DOHH2 (cell line): ENCODE data around the gene TUBA1A.

Experiments
- EZH2phosphoT487 ChIP-seq: fragments of 200-600 bp; sonication (generic); IDR thresholded peaks from 2 replicates; pipeline ENCODE4 v1.6.1; 2017; ENCODE audit warnings: borderline replicate concordance, mild to moderate bottlenecking, antibody characterized with exemption, low read length, moderate library complexity, mixed read lengths
- TF ChIP-seq, protein P1 (sequence below): fragments of 200-600 bp; sonication (generic); IDR thresholded peaks from one replicate; pipeline ENCODE4 v1.5.1; 2014; ENCODE audit warnings: antibody characterized with exemption, mild to moderate bottlenecking, low read depth, low read length; ENCODE audit not compliant: poor library complexity, severe bottlenecking

DNA sequence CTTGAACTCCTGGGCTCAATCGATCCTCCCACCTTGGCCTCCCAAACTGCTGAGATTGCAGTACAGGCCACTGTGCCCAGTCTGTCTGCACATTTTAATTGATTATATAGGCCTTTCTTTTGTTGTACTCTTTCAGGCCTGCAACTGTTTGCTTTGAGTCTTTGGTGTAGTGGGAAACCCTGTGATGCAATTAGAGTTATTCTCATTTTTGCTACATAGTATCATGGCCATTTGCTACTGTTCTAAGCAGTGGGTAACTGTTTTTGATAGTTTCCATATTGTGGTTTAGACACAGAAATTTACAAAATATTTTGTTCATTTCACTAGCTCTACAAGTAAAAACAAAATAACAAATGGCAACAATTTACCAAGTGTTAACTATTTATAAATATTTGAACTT, 51.4 kb downstream of the TUBA1A start:
- TF ChIP-seq, protein P1, sequence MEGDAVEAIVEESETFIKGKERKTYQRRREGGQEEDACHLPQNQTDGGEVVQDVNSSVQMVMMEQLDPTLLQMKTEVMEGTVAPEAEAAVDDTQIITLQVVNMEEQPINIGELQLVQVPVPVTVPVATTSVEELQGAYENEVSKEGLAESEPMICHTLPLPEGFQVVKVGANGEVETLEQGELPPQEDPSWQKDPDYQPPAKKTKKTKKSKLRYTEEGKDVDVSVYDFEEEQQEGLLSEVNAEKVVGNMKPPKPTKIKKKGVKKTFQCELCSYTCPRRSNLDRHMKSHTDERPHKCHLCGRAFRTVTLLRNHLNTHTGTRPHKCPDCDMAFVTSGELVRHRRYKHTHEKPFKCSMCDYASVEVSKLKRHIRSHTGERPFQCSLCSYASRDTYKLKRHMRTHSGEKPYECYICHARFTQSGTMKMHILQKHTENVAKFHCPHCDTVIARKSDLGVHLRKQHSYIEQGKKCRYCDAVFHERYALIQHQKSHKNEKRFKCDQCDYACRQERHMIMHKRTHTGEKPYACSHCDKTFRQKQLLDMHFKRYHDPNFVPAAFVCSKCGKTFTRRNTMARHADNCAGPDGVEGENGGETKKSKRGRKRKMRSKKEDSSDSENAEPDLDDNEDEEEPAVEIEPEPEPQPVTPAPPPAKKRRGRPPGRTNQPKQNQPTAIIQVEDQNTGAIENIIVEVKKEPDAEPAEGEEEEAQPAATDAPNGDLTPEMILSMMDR, result no peak
- TF ChIP-seq EZH2phosphoT487, result no peak
